ENCODE data around the gene MRFAP1.

Gene MRFAP1

GRCh38 chr4:6616087-6616995 lies 24.1 kb upstream of the MRFAP1 start:
- no peaks in the 10 kb centered on the region for H3K4me1 Mint-ChIP-seq
- H3K4me3 Mint-ChIP-seq: no peak overlapping the region
- no peak overlapping the region for H3K27ac Mint-ChIP-seq (ENCODE audit: low read depth)
- DNase-seq (ENCODE audit: low spot score in 2 of 2): no peak
- no peak for ATAC-seq (replicated peaks; ENCODE audit: extremely low read depth, poor library complexity, severe bottlenecking)
- peaks cover 36% of the 10 kb centered on the region for H3K36me3 Mint-ChIP-seq (ENCODE audit: insufficient read depth)
- H3K27me3 Mint-ChIP-seq: no peaks in the 10 kb centered on the region
- H3K9me3 Mint-ChIP-seq: no peaks in the 10 kb centered on the region

- Mint-ChIP-seq H3K36me3 (ENCODE audit: insufficient read depth) (peaks cover 33% of the 10 kb centered on the region), H3K9me3 (no peaks in the 10 kb centered on the region), H3K4me3 (no peak overlapping the region), H3K27me3 (no peaks in the 10 kb centered on the region), H3K27ac (ENCODE audit: low read depth) (no peak overlapping the region), H3K4me1 (no peaks in the 10 kb centered on the region)
- ATAC-seq (replicated peaks; ENCODE audit: extremely low read depth, poor library complexity, severe bottlenecking) (no peak), DNase-seq (ENCODE audit: low spot score in 2 of 2) (no peak)
Observed at GRCh38 chr4:6617246-6617645, 23.2 kb upstream of the MRFAP1 start.

GRCh38 chr4:6618386-6619115 lies 21.9 kb upstream of the MRFAP1 start:
- Mint-ChIP-seq H3K4me1 (no peaks in the 10 kb centered on the region), H3K27me3 (no peaks in the 10 kb centered on the region), H3K27ac (ENCODE audit: low read depth) (no peak overlapping the region), H3K4me3 (no peak overlapping the region), H3K9me3 (no peaks in the 10 kb centered on the region), H3K36me3 (ENCODE audit: insufficient read depth) (peaks cover 32% of the 10 kb centered on the region)
- no peak for DNase-seq (ENCODE audit: low spot score in 2 of 2)
- no peak for ATAC-seq (replicated peaks; ENCODE audit: extremely low read depth, poor library complexity, severe bottlenecking)

- H3K9me3 Mint-ChIP-seq: no peaks in the 10 kb centered on the region
- H3K4me3 Mint-ChIP-seq: no peak overlapping the region
- H3K27me3 Mint-ChIP-seq: no peaks in the 10 kb centered on the region
- no peak overlapping the region for H3K27ac Mint-ChIP-seq (ENCODE audit: low read depth)
- ATAC-seq (replicated peaks; ENCODE audit: extremely low read depth, poor library complexity, severe bottlenecking) (no peak), DNase-seq (ENCODE audit: low spot score in 2 of 2) (no peak)
- H3K36me3 Mint-ChIP-seq (ENCODE audit: insufficient read depth): peaks cover 29% of the 10 kb centered on the region
- H3K4me1 Mint-ChIP-seq: no peaks in the 10 kb centered on the region
Observed at GRCh38 chr4:6619116-6619465, 21.4 kb upstream of the MRFAP1 start.

- DNase-seq (ENCODE audit: low spot score in 2 of 2) (no peak), ATAC-seq (replicated peaks; ENCODE audit: extremely low read depth, poor library complexity, severe bottlenecking) (no peak)
- Mint-ChIP-seq H3K27ac (ENCODE audit: low read depth) (no peak overlapping the region), H3K4me3 (no peak overlapping the region), H3K9me3 (no peaks in the 10 kb centered on the region), H3K36me3 (ENCODE audit: insufficient read depth) (peaks cover 29% of the 10 kb centered on the region), H3K4me1 (no peaks in the 10 kb centered on the region), H3K27me3 (no peaks in the 10 kb centered on the region)
Observed at GRCh38 chr4:6619466-6620255, 20.8 kb upstream of the MRFAP1 start.

- H3K4me3 Mint-ChIP-seq: no peak overlapping the region
- H3K27ac Mint-ChIP-seq (ENCODE audit: low read depth): no peak overlapping the region
- DNase-seq (ENCODE audit: low spot score in 2 of 2) (no peak), ATAC-seq (replicated peaks; ENCODE audit: extremely low read depth, poor library complexity, severe bottlenecking) (no peak)
- H3K4me1 Mint-ChIP-seq: no peaks in the 10 kb centered on the region
- H3K9me3 Mint-ChIP-seq: no peaks in the 10 kb centered on the region
- H3K36me3 Mint-ChIP-seq (ENCODE audit: insufficient read depth): peaks cover 25% of the 10 kb centered on the region
- H3K27me3 Mint-ChIP-seq: no peaks in the 10 kb centered on the region
Observed at GRCh38 chr4:6620296-6620695, 20.2 kb upstream of the MRFAP1 start.

GRCh38 chr4:6620891-6621555 lies 19.5 kb upstream of the MRFAP1 start:
- ATAC-seq (replicated peaks; ENCODE audit: extremely low read depth, poor library complexity, severe bottlenecking) (no peak), DNase-seq (ENCODE audit: low spot score in 2 of 2) (no peak)
- Mint-ChIP-seq H3K4me1 (no peaks in the 10 kb centered on the region), H3K36me3 (ENCODE audit: insufficient read depth) (peaks cover 19% of the 10 kb centered on the region), H3K27me3 (no peaks in the 10 kb centered on the region), H3K27ac (ENCODE audit: low read depth) (no peak overlapping the region), H3K9me3 (no peaks in the 10 kb centered on the region), H3K4me3 (no peak overlapping the region)

- H3K4me1 Mint-ChIP-seq: no peaks in the 10 kb centered on the region
- H3K36me3 Mint-ChIP-seq (ENCODE audit: insufficient read depth): peaks cover 14% of the 10 kb centered on the region
- H3K9me3 Mint-ChIP-seq: no peaks in the 10 kb centered on the region
- H3K27ac Mint-ChIP-seq (ENCODE audit: low read depth): no peak overlapping the region
- H3K27me3 Mint-ChIP-seq: no peaks in the 10 kb centered on the region
- DNase-seq (ENCODE audit: low spot score in 2 of 2): no peak
- H3K4me3 Mint-ChIP-seq: no peak overlapping the region
- no peak for ATAC-seq (replicated peaks; ENCODE audit: extremely low read depth, poor library complexity, severe bottlenecking)
Observed at GRCh38 chr4:6621556-6621927, 18.9 kb upstream of the MRFAP1 start.

- no peaks in the 10 kb centered on the region for H3K9me3 Mint-ChIP-seq
- peaks cover 13% of the 10 kb centered on the region for H3K36me3 Mint-ChIP-seq (ENCODE audit: insufficient read depth)
- H3K27me3 Mint-ChIP-seq: no peaks in the 10 kb centered on the region
- DNase-seq (ENCODE audit: low spot score in 2 of 2) (no peak), ATAC-seq (replicated peaks; ENCODE audit: extremely low read depth, poor library complexity, severe bottlenecking) (no peak)
- H3K4me3 Mint-ChIP-seq: no peak overlapping the region
- H3K4me1 Mint-ChIP-seq: no peaks in the 10 kb centered on the region
- H3K27ac Mint-ChIP-seq (ENCODE audit: low read depth): peak overlapping the region; percentile 29
Observed at GRCh38 chr4:6622744-6623143, 17.7 kb upstream of the MRFAP1 start.

- H3K9me3 Mint-ChIP-seq: no peaks in the 10 kb centered on the region
- H3K4me3 Mint-ChIP-seq: no peak overlapping the region
- ATAC-seq (replicated peaks; ENCODE audit: extremely low read depth, poor library complexity, severe bottlenecking) (no peak), DNase-seq (ENCODE audit: low spot score in 2 of 2) (no peak)
- H3K4me1 Mint-ChIP-seq: no peaks in the 10 kb centered on the region
- no peak overlapping the region for H3K27ac Mint-ChIP-seq (ENCODE audit: low read depth)
- peaks cover 7% of the 10 kb centered on the region for H3K36me3 Mint-ChIP-seq (ENCODE audit: insufficient read depth)
- H3K27me3 Mint-ChIP-seq: no peaks in the 10 kb centered on the region
Observed at GRCh38 chr4:6625256-6625655, 15.2 kb upstream of the MRFAP1 start.

- Mint-ChIP-seq H3K27ac (ENCODE audit: low read depth) (no peak overlapping the region), H3K9me3 (no peaks in the 10 kb centered on the region), H3K36me3 (ENCODE audit: insufficient read depth) (peaks cover 4% of the 10 kb centered on the region), H3K27me3 (no peaks in the 10 kb centered on the region), H3K4me1 (no peaks in the 10 kb centered on the region), H3K4me3 (no peak overlapping the region)
- ATAC-seq (replicated peaks; ENCODE audit: extremely low read depth, poor library complexity, severe bottlenecking): no peak
- DNase-seq (ENCODE audit: low spot score in 2 of 2): no peak
Observed at GRCh38 chr4:6626066-6626465, 14.4 kb upstream of the MRFAP1 start.

- no peaks in the 10 kb centered on the region for H3K9me3 Mint-ChIP-seq
- ATAC-seq (replicated peaks; ENCODE audit: extremely low read depth, poor library complexity, severe bottlenecking): no peak
- H3K27ac Mint-ChIP-seq (ENCODE audit: low read depth): no peak overlapping the region
- no peaks in the 10 kb centered on the region for H3K27me3 Mint-ChIP-seq
- DNase-seq (ENCODE audit: low spot score in 2 of 2): no peak
- H3K4me1 Mint-ChIP-seq: no peaks in the 10 kb centered on the region
- no peak overlapping the region for H3K4me3 Mint-ChIP-seq
- peaks cover 2% of the 10 kb centered on the region for H3K36me3 Mint-ChIP-seq (ENCODE audit: insufficient read depth)
Observed at GRCh38 chr4:6627832-6628231, 12.7 kb upstream of the MRFAP1 start.

All from central memory CD8-positive, alpha-beta T cell (primary cell).